GM06990 (cell line): Measurements from ENCODE around the gene CFAP46.

Experiments used
- DNase-seq: peaks from one replicate; pipeline ENCODE4 v3.0.0-alpha.2; 2011; ENCODE audit not compliant: insufficient read length; ENCODE audit errors: extremely low read depth
- H3K27me3 ChIP-seq: replicated peaks from 2 replicates; pipeline ENCODE4 v1.6.0; 2011; ENCODE audit warnings: low read length; ENCODE audit not compliant: control insufficient read depth, insufficient read depth
- H3K36me3 ChIP-seq: 2 replicates; pipeline ENCODE4 v1.5.1; 2011; ENCODE audit warnings: low read length; ENCODE audit not compliant: control insufficient read depth, insufficient read depth
- H3K4me3 ChIP-seq: replicated peaks from 2 replicates; pipeline ENCODE4 v1.5.1; 2011; ENCODE audit warnings: low read depth, mild to moderate bottlenecking, control low read depth, low read length
- CTCF ChIP-seq: IDR thresholded peaks from 2 replicates; pipeline ENCODE4 v1.5.1; 2011; ENCODE audit warnings: low read length, control low read depth, mild to moderate bottlenecking, inconsistent platforms; ENCODE audit not compliant: insufficient read depth, poor library complexity, severe bottlenecking

Gene CFAP46

GRCh38 chr10:132912225-132912712 lies 30.1 kb downstream of the CFAP46 start:
- no peak overlapping the region for H3K4me3 ChIP-seq
- H3K27me3 ChIP-seq: no peaks in the 10 kb centered on the region
- TF ChIP-seq CTCF: no peak
- H3K36me3 ChIP-seq: no peaks in the 10 kb centered on the region
- DNase-seq: no peak

GRCh38 chr10:132911786-132912097 lies 30.6 kb downstream of the CFAP46 start:
- no peak for DNase-seq
- no peak overlapping the region for H3K4me3 ChIP-seq
- no peaks in the 10 kb centered on the region for H3K36me3 ChIP-seq
- no peaks in the 10 kb centered on the region for H3K27me3 ChIP-seq
- TF ChIP-seq CTCF: no peak

GRCh38 chr10:132910901-132911785 lies 31.2 kb downstream of the CFAP46 start:
- DNase-seq: no peak
- Histone ChIP-seq H3K27me3 (no peaks in the 10 kb centered on the region), H3K4me3 (no peak overlapping the region), H3K36me3 (no peaks in the 10 kb centered on the region)
- no peak for TF ChIP-seq CTCF

- TF ChIP-seq CTCF: no peak
- no peak overlapping the region for H3K4me3 ChIP-seq
- H3K27me3 ChIP-seq: no peaks in the 10 kb centered on the region
- DNase-seq: no peak
- H3K36me3 ChIP-seq: no peaks in the 10 kb centered on the region
These were observed 32.0 kb downstream of the CFAP46 start for GRCh38 chr10:132910186-132910880.

- DNase-seq: no peak
- H3K4me3 ChIP-seq: no peak overlapping the region
- no peak for TF ChIP-seq CTCF
These were observed 32.8 kb downstream of the CFAP46 start for GRCh38 chr10:132909491-132910071.

More at GRCh38 chr10:132909491-132910071, 32.8 kb downstream of the CFAP46 start:
- Histone ChIP-seq H3K27me3 (no peaks in the 10 kb centered on the region), H3K36me3 (no peaks in the 10 kb centered on the region)
